Body of pancreas (tissue), 4 donors: ENCODE results near the gene FIGN.

ENCODE experiments used
- CTCF ChIP-seq, 7 experiments: fragments of 450-650 bp in 4 of 7; fragments of 200-600 bp in 3 of 7; sonication (generic) in 3 of 7; IDR thresholded peaks; one replicate each; pipeline ENCODE4 v1.5.1; 2016 to 2019; ENCODE audit warnings: antibody characterized with exemption in 7 of 7
- POLR2A ChIP-seq, 3 donors: fragments of 450-650 bp; IDR thresholded peaks; one replicate each; pipeline ENCODE4 v1.6.1; 2016; ENCODE audit warnings: antibody characterized with exemption in 3 of 3, mild to moderate bottlenecking in 2 of 3

- TF ChIP-seq CTCF (IDR thresholded peaks at IDR 0.05), result no peak
- no peak for TF ChIP-seq POLR2A (IDR thresholded peaks at IDR 0.05)
Observed at GRCh38 chr2:163713534-163714311, 22.1 kb downstream of the FIGN start.
